NOMO-1 (cell line): Measurements from ENCODE around the gene ALOX12.
A peak's percentile ranks its signal among the peaks of the same experiment; 100 is the strongest.

Experiments
- DNase-seq, 2 experiments: peaks; one replicate each; lab custom pipeline; 2025; ENCODE audit not compliant: unreplicated experiment in 2 of 2; lab: John Stamatoyannopoulos, UW

Gene ALOX12

GRCh38 chr17:7020894-7021664 is 25.2 kb downstream of the ALOX12 start:
- no peak for DNase-seq

- DNase-seq = peak; percentile 55 to 72
These were observed 26.3 kb downstream of the ALOX12 start for GRCh38 chr17:7021993-7022778.

GRCh38 chr17:7022781-7023571 is 27.1 kb downstream of the ALOX12 start, which contains the start of gene BCL6B:
Gene BCL6B, plus strand, starts transcription at chr17:7023050. Its CDS starts 622 bp downstream, at chr17:7023672.
- DNase-seq = no peak

GRCh38 chr17:7023576-7024401 is 27.9 kb downstream of the ALOX12 start:
- DNase-seq = peak; percentile 54 to 62

- DNase-seq = no peak
These were observed 28.5 kb downstream of the ALOX12 start for GRCh38 chr17:7024402-7024785.

- DNase-seq = no peak
These were observed 29.4 kb downstream of the ALOX12 start for GRCh38 chr17:7025245-7025644.

- DNase-seq = no peak
These were observed 30.7 kb downstream of the ALOX12 start for GRCh38 chr17:7026471-7027115.

GRCh38 chr17:7027335-7027734 is 31.5 kb downstream of the ALOX12 start:
- DNase-seq = no peak

GRCh38 chr17:7029096-7029495 is 33.2 kb downstream of the ALOX12 start:
- DNase-seq = no peak

- no peak for DNase-seq
These were observed 33.8 kb downstream of the ALOX12 start for GRCh38 chr17:7029659-7030058.

- DNase-seq = peak; percentile 38 to 42
These were observed 39.2 kb downstream of the ALOX12 start for GRCh38 chr17:7034955-7035590.

- DNase-seq = peak; percentile 96 to 97
These were observed 39.9 kb downstream of the ALOX12 start, which contains the start of gene SLC16A13 for GRCh38 chr17:7035591-7036368. Gene SLC16A13, plus strand, starts transcription at chr17:7036015. Its CDS starts 368 bp downstream, at chr17:7036383.

- no peak for DNase-seq
These were observed 42.4 kb downstream of the ALOX12 start for GRCh38 chr17:7038025-7038862.

- DNase-seq = no peak
These were observed 44.0 kb downstream of the ALOX12 start for GRCh38 chr17:7039832-7040231.

- DNase-seq = no peak
These were observed 46.0 kb downstream of the ALOX12 start for GRCh38 chr17:7041607-7042500.

GRCh38 chr17:7042501-7043181 is 46.8 kb downstream of the ALOX12 start:
- DNase-seq = no peak
